HG03095 (cell line): ENCODE data around the gene BORA.
"Not testable (repeated sequence)": the region's sequence is repeated elsewhere in the genome, so short reads cannot be mapped to it uniquely, and the experiment has no call there.

ENCODE experiments used
- ATAC-seq: cut with Tn5 transposase; IDR thresholded peaks from one replicate; pipeline ENCODE4 v1.9.1; 2021; ENCODE audit warnings: moderate library complexity; ENCODE audit not compliant: unreplicated experiment

BORA gene

DNA sequence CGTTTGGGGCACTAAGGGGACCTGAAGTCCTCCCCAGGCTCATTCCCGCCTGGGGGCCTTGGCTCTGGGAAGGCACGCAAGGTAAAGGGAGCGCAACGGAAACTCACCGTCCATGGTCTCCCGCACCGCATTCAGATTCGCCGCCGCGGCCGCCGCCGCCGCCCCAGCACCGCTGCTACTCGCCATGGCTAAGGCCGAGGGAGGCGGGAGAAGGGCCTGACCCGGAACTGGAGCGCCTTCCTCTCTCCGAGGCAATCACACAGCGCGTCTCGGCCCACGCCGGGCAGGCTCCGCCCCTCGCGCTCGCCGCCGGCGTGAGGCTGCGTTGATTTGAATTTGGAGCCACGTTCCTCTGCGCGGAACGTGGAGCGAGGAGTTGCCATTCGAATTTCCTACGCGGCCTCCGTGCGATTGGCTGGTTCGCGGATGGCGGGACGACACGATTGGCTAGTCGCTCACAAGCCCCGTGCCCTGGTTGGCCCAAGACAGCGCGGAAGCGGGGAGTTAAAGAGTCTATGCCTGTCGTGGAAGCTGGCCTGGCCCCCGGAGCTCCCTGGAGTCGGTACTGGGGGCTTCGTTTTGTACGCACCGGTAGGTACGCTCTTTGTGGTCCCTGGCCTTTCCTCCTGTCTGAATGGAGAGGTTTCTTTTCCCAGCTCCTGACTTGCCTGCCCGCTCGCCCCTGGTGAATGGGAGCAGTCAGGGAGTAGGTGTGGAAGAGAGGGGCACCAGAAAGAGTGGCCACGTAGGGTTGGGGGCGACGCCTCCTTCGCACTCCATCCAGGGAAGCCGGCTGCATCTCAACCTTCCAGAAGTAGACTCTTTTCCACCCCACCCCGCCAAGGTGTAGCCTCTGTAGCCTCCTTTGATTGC is at the start of gene BORA, which contains the start of gene MZT1:
TSS of gene BORA (plus strand) at position 507 of the 873 bp plus-strand sequence. CDS start 1,018 bp downstream, outside the sequence.
TSS of gene MZT1 (minus strand) at position 213 of the 873 bp plus-strand sequence. CDS start at position 186, 27 bp downstream.
- ATAC-seq, result peak; percentile 96

DNA sequence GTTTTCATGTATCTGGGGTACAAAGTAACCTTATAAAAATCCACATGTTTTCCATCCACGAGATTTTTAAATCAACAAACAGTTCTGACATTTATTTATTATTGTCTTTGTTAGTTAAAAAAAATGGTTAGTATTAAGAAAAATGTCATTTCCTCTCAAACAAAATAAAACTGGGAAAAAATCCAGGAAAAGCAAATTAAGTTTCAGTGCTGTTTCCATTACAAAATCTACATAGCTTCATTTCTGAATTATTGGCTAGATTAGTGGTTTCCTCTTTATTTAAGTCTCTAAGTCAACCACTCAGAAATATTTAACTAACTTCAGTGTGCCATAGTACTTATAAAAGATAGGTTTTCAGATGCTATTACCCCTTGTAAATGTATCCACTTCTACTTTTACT is 49.4 kb upstream of the BORA start:
- ATAC-seq, result no peak

DNA sequence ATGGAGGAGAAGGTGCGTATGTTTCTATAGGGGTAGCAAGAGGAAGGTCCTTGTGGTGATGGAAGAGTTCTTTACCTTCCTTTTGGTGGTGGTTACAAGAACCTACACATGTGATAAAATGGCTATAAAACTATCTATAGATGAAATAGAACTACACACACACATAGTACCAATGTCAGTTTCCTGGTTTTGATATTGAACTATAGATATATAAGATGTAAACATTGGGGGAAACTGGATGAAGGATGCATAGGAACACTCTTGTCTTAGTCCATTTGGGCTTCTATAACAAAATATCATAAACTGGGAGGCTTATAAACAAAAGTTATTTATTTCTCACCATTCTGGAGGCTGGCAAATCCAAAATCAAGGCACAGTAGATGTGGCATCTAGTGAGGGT is 47.4 kb upstream of the BORA start:
- no peak for ATAC-seq

DNA sequence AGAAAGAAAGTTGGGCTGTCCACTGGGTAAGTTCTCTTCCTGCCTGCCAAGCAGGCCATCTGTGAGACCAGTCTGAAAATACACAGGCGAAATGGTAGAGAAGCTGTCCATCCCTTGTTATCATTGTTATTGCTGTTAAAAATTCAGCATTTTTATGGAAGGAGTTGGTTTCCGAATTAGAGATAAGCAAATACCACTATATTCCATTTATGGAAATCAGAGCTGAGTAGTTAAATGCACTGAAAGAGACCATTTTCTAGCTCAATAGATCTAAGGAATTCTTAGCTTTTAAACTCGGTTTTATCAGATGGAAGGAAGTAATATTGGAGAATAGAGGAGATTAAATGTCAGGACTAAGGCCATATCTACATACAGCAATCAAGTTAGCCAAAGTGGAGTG is 41.0 kb upstream of the BORA start:
- ATAC-seq, result no peak

- ATAC-seq, result no peak
Measured at GRCh38 chr13:72689181-72689696, 38.5 kb upstream of the BORA start.

DNA sequence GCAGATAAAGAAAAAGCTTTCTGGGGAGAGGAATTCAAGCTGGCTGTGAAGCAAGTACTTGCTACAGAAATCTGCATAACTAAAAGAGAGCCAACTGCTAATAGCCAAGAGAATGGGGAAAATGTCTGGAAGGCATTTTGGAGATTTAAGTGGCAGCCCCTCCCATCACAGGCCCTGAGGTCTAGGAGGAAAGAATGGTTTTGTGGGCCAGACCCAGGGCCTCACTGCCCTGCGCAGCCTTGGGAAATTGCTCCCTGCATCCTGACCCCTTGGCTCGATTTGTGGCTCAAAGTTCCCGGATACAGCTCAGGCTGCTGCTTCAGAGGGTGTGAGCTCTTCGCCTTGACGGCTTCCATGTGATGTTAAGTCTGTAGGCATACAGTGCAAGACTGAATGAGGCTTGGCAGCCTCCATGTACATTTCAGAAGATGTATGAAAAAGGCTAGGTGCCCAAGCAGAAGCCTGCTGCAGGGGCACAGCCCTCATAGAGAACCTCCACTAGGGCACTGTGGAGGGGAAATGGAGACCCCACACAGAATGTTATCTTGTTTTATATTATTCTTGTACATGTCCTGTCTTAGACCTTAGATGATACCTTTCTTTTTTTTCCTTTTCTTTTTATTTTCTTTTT is 34.7 kb upstream of the BORA start:
- no peak for ATAC-seq

DNA sequence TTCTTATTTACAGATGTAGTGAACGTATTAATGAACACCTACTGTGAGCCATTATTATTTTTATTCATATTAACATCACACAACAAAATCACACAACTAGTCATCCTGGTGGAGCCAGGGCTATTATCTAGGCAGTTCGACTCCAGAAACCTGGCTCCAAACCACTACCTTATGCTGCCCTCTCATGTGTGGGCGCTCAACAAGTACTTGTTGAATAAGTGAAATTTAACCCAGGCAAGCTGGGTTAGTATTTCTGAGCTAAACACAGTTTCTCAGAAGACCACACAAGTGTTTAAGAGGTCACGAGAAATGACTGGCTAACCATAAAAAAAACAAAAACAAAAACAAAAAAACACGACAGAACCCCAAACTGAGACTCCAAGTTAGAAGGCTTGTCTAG is 33.9 kb upstream of the BORA start:
- no peak for ATAC-seq

DNA sequence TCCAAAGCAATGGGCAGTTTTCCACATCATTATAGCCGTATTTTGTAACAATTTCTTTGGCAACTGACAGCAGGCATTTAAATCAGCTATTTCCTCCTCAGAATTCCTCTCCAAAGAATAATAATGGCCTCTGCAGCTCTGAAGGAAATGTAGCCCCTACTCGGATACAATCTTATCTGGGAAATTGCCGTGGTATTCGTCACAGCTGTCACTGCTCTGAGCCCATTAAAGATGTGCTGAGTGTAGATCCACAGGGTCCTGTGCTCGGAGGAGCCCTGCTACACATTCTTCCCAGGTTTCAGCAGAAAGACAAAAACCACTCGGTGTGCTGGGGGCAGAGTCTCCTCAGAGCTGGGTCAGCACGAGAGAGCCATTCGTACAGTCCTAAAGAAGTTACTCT is 33.4 kb upstream of the BORA start:
- ATAC-seq, result no peak

- no peak for ATAC-seq
Measured at GRCh38 chr13:72696579-72696978, 31.1 kb upstream of the BORA start.

DNA sequence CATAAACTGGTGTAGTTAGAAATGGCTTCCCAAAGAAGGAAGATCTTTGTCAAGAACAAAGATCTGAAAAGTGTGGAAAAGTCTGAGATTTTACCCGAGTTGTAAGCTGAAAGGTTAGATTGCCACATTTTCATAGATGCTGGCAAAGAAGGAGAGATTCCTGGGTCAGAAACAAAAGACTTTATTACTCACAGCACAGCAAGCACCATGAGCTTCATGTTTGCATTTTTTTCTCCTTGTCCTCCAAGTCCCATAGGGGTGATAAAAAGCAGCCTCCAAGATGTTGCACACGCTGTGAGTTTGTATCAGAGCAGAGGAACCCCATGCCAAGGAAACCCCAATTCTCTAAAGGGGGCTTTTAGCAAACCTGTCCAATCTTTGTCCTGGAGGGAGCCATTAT is 29.6 kb upstream of the BORA start:
- no peak for ATAC-seq

DNA sequence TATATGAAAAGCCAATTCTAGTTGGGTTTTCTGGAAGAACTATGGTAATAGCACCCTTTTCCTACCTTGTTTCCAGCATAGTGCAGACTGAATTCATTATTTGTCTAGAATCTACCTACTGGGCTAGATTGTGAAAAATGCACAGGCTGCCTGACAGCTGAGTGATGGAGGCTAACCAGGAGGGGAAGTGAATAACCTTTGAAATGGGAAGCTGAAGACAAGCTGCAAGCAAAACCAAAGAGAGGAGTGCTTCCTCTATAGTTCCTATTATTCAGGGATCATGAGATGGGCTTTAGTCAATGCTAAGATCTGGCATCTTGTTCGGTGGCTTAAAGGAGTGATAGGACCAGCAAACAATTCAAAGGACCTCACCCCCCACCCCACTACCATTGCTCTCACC is 27.2 kb upstream of the BORA start:
- ATAC-seq, result no peak

DNA sequence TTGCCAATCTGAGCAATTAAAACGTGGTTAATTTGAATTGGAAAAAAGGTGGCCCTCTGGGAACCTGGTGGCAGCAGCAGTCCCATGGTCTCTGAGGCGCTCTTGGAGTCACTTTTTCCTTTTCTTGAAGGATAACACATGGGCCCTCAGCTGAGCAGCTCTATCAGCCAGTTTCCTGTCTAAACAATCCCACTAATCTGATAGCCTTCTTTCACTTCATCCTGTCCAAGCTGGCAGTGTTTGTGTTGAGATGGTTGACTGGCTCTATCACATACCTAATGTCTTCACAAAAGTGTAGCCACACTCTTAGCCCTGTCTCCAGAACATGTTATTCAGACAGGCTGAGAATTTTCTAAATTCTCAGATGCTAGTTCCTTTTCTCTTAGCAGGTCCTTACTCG is 10.9 kb upstream of the BORA start:
- ATAC-seq, result no peak

DNA sequence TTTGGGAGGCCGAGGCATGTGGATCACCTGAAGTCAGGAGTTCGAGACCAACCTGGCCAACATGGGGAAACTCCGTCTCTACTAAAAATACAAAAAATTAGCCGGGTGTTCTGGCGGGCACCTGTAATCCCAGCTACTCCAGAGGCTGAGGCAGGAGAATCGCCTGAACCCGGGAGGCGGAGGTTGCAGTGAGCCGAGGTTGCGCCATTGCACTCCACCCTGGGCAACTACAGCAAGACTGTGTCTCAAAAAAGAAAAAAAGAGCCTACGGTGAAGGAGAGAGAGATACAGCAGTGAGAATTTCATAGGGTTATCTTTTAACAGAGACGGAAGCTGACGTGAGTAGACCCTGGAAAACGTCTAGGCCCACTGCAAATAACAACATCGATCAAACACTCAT is 1.5 kb upstream of the BORA start:
- ATAC-seq, result not testable (repeated sequence)

DNA sequence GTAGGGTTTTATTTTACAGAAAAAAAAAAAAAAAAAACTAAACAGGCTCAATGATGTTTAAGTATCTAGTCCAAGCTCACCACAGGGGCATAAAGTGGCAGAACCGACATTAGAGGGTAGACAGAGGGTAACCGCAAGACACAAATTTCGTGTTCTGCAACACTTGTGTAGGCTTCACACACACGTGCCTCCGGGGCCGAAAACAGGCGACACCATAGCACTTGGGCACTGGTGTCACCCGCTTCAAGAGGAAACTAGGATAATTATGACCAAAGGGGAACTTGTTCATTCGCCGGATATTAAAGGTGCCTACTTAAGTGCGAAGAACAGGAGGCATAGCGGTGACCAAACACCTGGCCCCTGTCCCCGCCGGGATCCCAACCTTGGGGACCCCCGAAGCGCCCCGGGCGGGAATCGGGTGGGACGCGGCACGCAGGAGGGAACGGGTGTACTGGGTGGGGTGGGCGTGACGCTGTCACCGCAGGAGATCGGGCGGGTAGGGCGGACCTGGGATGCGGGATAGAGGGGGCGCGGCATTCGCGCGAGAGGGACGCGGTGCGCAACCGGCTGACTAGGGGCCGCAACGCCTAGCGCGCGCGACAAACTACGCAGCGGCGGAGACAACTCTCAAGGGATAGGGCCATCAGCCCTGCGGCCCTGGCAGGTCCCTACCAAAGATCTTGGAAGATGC is 852 bp upstream of the BORA start:
- ATAC-seq, result peak; percentile 23

- ATAC-seq, result no peak
Measured at GRCh38 chr13:72728290-72728605, 525 bp downstream of the BORA start.

DNA sequence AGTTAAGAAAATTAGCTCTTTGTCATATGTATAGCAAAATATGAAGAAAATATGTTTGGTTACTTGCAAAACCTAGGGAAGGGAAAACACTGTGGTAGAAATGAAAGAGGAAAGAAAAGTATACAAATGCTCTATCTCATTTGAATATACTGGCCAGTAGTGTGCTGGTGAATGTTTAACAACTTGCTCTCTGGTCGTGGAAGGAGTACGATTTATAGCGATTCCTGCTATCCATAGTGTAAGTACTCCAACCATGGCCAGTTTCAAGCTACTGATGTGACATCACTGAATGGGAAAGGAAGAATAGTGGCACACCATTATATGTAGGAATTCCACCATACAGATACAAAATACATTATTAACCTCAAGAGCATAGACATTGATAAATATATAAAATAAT is 9.3 kb downstream of the BORA start:
- no peak for ATAC-seq

DNA sequence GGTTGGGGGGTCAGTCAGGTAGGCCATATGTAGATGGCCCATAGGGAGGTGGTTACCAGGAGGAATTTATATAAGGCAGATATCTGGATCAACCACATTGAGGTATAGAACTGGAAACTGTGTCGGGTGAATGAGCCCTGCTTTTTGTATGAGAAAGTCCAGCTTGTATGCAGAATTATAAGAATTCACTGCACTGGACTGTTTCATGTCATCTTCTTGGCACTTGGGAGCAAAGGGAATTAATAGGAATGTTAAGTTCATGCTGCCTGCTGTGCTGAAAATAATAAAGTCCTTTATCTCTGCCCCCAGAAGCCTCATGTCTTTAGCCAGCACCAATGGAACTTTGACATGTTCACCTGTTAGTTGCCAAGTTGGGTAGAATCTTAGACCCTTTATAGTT is 12.3 kb downstream of the BORA start:
- no peak for ATAC-seq

GRCh38 chr13:72745260-72745659 is 17.5 kb downstream of the BORA start:
- peak; percentile 58 for ATAC-seq

- ATAC-seq, result no peak
Measured at GRCh38 chr13:72751220-72751619, 23.5 kb downstream of the BORA start.

DNA sequence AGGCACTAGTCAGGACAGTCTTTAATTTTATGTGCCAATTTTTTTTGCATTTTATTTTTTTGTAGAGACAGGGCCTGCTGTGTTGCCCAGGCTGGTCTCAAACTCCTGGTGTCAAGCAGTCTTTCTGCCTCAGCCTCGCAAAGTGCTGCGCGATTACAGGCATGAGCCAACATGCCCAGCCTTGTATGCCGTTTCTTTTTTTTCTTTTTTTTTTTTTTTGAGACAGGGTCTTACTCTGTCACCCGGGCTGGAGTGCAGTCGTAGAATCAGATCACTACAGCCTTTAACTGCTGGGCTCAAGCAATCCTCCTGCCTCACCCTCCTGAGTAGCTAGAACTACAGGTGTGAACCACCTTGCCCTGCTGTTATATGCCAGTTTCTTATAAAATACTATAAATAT is 26.4 kb downstream of the BORA start:
- ATAC-seq, result no peak

- no peak for ATAC-seq
Measured at GRCh38 chr13:72757792-72758535, 30.2 kb downstream of the BORA start.
